SK-N-SH (cell line): ENCODE data around the gene SLC7A1. TPM values are rescaled to one million over a fixed set of nuclear protein-coding genes. Genes with fewer than 3 reads are reported as not detected.

Experiments used
- CTCF ChIA-PET: fragments of 300-600, 350-600 bp; formaldehyde crosslinking; extraction: SDS; loops from one replicate; lab custom pipeline; 2021; lab: Yijun Ruan, JAX
- POLR2A ChIA-PET: fragments of 350-600 bp; sonication (Branson Sonifier 250); formaldehyde crosslinking; extraction: SDS; loops from one replicate; lab custom pipeline; 2020; ENCODE audit warnings: antibody characterized with exemption, inconsistent platforms; lab: Yijun Ruan, JAX
- DNase-seq: peaks from one replicate; pipeline ENCODE4 v3.0.0; 2012
- H2AFZ ChIP-seq: fragments of 200-600 bp; sonication (generic); 2 replicates; pipeline ENCODE4 v1.8.1; 2016; ENCODE audit warnings: antibody characterized with exemption, mild to moderate bottlenecking, low read depth
- H3F3A ChIP-seq: fragments of 200-600 bp; sonication (generic); replicated peaks from 2 replicates; pipeline ENCODE3; 2016; ENCODE audit warnings: antibody characterized with exemption, mild to moderate bottlenecking; ENCODE audit not compliant: insufficient read depth
- H3K27ac ChIP-seq, 2 experiments: fragments of 200-500 bp in 1 of 2; fragments of 200-600 bp in 1 of 2; sonication (Bioruptor generic) in 1 of 2; sonication (generic), shearing (Covaris generic) in 1 of 2; 2 replicates each; pipeline versions ENCODE4 v1.5.1 to v1.6.1; 2014 to 2016; ENCODE audit warnings: low read depth in 2 of 2, inconsistent platforms in 1 of 2, low read length in 1 of 2, mild to moderate bottlenecking in 1 of 2, mixed read lengths in 1 of 2
- H3K27me3 ChIP-seq: fragments of 200-600 bp; sonication (generic), shearing (Covaris generic); 2 replicates; pipeline ENCODE4 v1.6.1; 2016; ENCODE audit warnings: mixed run types; ENCODE audit not compliant: insufficient read depth
- H3K36me3 ChIP-seq, 2 experiments: fragments of 200-500 bp in 1 of 2; fragments of 200-600 bp in 1 of 2; sonication (Bioruptor generic) in 1 of 2; sonication (generic) in 1 of 2; replicated peaks in 1 of 2; 2 replicates each; pipeline versions ENCODE3 to v1.5.1; 2014 to 2016; ENCODE audit warnings: low read length in 1 of 2, mild to moderate bottlenecking in 1 of 2; ENCODE audit not compliant: insufficient read depth in 2 of 2, control insufficient read depth in 1 of 2
- H3K4me1 ChIP-seq, 2 experiments: fragments of 200-500 bp in 1 of 2; fragments of 200-600 bp in 1 of 2; sonication (Bioruptor generic) in 1 of 2; sonication (generic), shearing (Covaris generic) in 1 of 2; 2 replicates each; pipeline versions ENCODE4 v1.5.1 to v1.6.1; 2014 to 2016; ENCODE audit warnings: low read depth in 1 of 2, low read length in 1 of 2, mixed run types in 1 of 2; ENCODE audit not compliant: insufficient read depth in 2 of 2, control insufficient read depth in 1 of 2
- H3K4me2 ChIP-seq: fragments of 200-600 bp; sonication (generic), shearing (Covaris generic); 2 replicates; pipeline ENCODE4 v1.6.1; 2017; ENCODE audit warnings: mixed run types
- H3K4me3 ChIP-seq, 2 experiments: fragments of 200-500 bp in 1 of 2; fragments of 200-600 bp in 1 of 2; sonication (Bioruptor generic) in 1 of 2; sonication (generic), shearing (Covaris generic) in 1 of 2; 2 replicates each; pipeline versions ENCODE4 v1.5.1 to v1.8.1; 2014 to 2016; ENCODE audit warnings: low read depth in 2 of 2, inconsistent platforms in 1 of 2, low read length in 1 of 2, mild to moderate bottlenecking in 1 of 2, mixed read lengths in 1 of 2, moderate library complexity in 1 of 2
- H3K79me2 ChIP-seq: fragments of 200-600 bp; sonication (generic); 2 replicates; pipeline ENCODE4 v1.8.1; 2017; ENCODE audit warnings: mild to moderate bottlenecking; ENCODE audit not compliant: insufficient read depth
- H3K9ac ChIP-seq: fragments of 200-600 bp; sonication (generic); 2 replicates; pipeline ENCODE4 v1.6.1; 2017; ENCODE audit warnings: mixed run types
- H3K9me2 ChIP-seq: fragments of 200-600 bp; sonication (generic); 2 replicates; pipeline ENCODE4 v1.6.1; 2017; ENCODE audit warnings: mixed run types
- H3K9me3 ChIP-seq: fragments of 200-600 bp; sonication (generic); 2 replicates; pipeline ENCODE4 v1.6.1; 2017; ENCODE audit warnings: mixed run types, mild to moderate bottlenecking, moderate library complexity
- H4K20me1 ChIP-seq: fragments of 200-600 bp; sonication (generic); 2 replicates; pipeline ENCODE4 v1.6.1; 2017; ENCODE audit warnings: mild to moderate bottlenecking, mixed run types; ENCODE audit not compliant: insufficient read depth
- CHD2 ChIP-seq: fragments of 150-350 bp; IDR thresholded peaks from 2 replicates; pipeline ENCODE4 v1.6.1; 2018; ENCODE audit warnings: low read length; ENCODE audit not compliant: partially characterized antibody
- ELF1 ChIP-seq: IDR thresholded peaks from 2 replicates; pipeline ENCODE4 v1.4.0; 2012
- FOXJ3 ChIP-seq: sonication (generic); formaldehyde crosslinking; IDR thresholded peaks from 2 replicates; pipeline ENCODE4 v1.5.1; 2020; ENCODE audit warnings: mild to moderate bottlenecking, missing genetic modification reagents
- JUND ChIP-seq: IDR thresholded peaks from 2 replicates; pipeline ENCODE4 v1.4.0; 2012
- MEF2A ChIP-seq: IDR thresholded peaks from 2 replicates; pipeline ENCODE4 v1.4.0; 2012; ENCODE audit warnings: low read depth, borderline replicate concordance
- MXI1 ChIP-seq: IDR thresholded peaks from 2 replicates; pipeline ENCODE4 v1.6.1; 2012; ENCODE audit warnings: mild to moderate bottlenecking, low read depth, low read length, improper control_type of control experiment
- RAD21 ChIP-seq: IDR thresholded peaks from 2 replicates; pipeline ENCODE4 v1.6.1; 2012; ENCODE audit warnings: mild to moderate bottlenecking, low read length
- RFX5 ChIP-seq: IDR thresholded peaks from 2 replicates; pipeline ENCODE4 v1.6.1; 2012; ENCODE audit warnings: mild to moderate bottlenecking, improper control_type of control experiment, low read length
- SMC3 ChIP-seq: IDR thresholded peaks from 2 replicates; pipeline ENCODE4 v1.6.1; 2012; ENCODE audit warnings: low read depth, low read length, improper control_type of control experiment
- TAF1 ChIP-seq: IDR thresholded peaks from 2 replicates; pipeline ENCODE4 v1.6.1; 2012; ENCODE audit warnings: low read depth, mild to moderate bottlenecking, low read length, moderate library complexity, borderline replicate concordance
- YY1 ChIP-seq: IDR thresholded peaks from 2 replicates; pipeline ENCODE4 v1.4.0; 2012; ENCODE audit warnings: low read depth, mild to moderate bottlenecking
- WGBS: methylation state at CpG from one replicate; pipeline ENCODE4 v1.1.6; 2017; ENCODE audit warnings: low lambda C conversion rate; 5-methylcytosine and 5-hydroxymethylcytosine counted together
- polyA plus RNA-seq, 3 experiments: library from polyadenylated mRNA; depleted of rRNA; stranded (reverse); fragments of >200 nt; gene quantifications; 2 replicates each; pipeline ENCODE4 v1.2.3, GENCODE V29; 2012
- TF ChIP-seq, protein P1 (sequence below): fragments of 150-350 bp; IDR thresholded peaks from 2 replicates; pipeline ENCODE4 v1.6.1; 2017; ENCODE audit warnings: antibody characterized with exemption, low read length, low read depth, borderline replicate concordance
- TF ChIP-seq, protein P2 (sequence below): fragments of 150-350 bp; IDR thresholded peaks from 2 replicates; pipeline ENCODE4 v1.6.1; 2016; ENCODE audit warnings: mild to moderate bottlenecking, low read depth, low read length

SLC7A1 gene
- polyA plus RNA-seq, 1 of the 3 experiments (the other 2 are of a cell fraction): 14.0 TPM

DNA sequence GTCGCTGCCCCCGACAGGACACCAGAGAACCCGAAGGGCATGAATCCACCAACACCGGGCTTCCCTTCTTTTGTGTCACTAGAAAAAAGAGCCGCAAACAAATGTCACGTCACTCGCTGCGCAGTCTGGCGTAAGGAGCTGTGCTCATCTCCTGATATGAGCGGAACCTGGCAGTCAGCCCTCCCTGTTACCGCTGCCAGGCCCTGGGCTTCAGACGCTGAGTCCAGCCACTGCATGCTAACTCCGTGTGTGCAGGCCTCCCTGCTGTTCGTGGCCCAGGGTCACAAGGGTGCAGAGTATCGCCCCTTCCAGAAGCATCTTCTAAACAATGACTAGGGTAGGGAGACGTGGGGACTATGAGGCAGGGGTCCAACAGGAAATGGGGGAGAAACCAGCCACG is 71.3 kb downstream of the SLC7A1 start:
- POLR2A ChIA-PET: no interaction called here
- H3K27ac ChIP-seq: no peak overlapping the region
- DNase-seq: no peak

DNA sequence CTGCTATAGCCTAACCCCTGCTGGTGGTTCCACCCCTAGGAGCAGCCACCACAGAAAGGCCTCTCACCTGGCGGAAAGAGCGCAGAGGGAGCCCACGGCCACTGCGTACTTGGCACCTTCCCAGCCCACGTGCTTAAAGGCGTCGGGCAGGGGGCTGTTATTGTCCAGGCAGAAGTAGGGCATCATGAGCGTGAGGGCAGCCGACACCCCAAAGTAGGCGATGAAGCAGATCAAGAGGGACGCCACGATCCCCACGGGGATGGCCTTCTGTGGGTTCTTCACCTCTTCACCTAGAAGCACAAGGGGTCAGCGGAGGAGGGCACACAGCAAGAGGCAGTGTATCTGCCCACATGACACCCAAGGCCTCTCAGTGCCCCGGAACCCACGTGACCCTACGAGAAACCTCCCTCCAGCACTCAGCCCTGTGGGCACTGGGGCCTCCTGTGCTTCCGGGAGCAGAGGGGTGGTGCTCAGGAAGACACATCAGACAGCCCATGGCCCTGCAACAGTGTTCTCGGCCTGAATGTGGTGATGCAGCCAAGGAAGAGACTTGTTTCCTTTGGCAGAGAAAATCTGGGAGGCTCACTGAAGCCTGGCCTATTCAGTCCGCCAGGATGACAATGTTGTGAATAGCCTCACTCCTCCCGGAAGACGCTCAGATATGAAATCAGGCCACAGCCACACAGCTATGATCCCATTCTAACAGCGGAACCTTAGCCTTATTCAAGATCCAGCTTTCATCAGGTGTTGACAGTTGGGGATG is 72.1 kb downstream of the SLC7A1 start:
- Histone ChIP-seq H3K9ac (no peak overlapping the region), H3K36me3 (peaks cover 51 to 54% of the 10 kb centered on the region in 2 experiments), H3K79me2 (peaks cover 33% of the 10 kb centered on the region), H3K9me3 (no peaks in the 10 kb centered on the region), H3K4me1 (peaks cover 0 to 20% of the 10 kb centered on the region in 2 experiments; a peak in 2 of 4 replicates), H3K27ac (0 out of 4 replicates have a peak overlapping the region, but pooled peaks of 1 of the 2 experiments have one; percentile 67), H3F3A (peaks cover 16% of the 10 kb centered on the region), H3K27me3 (no peaks in the 10 kb centered on the region), H2AFZ (no peak overlapping the region), H3K4me3 (no peak overlapping the region), H3K9me2 (no peaks in the 10 kb centered on the region), H4K20me1 (no peaks in the 10 kb centered on the region), H3K4me2 (no peak overlapping the region)
- ChIA-PET CTCF (interaction anchor here (0.6 to 1.6 kb wide), 3 partner anchors 9 to 15 kb away, joined by 3 to 6 read pairs (median 3); no protein-coding TSS in a partner anchor), POLR2A (no interaction called here)
- DNase-seq: no peak
- TF ChIP-seq SMC3 (no peak), FOXJ3 (no peak), CHD2 (no peak), TAF1 (no peak), RAD21 (no peak), ELF1 (no peak), RFX5 (no peak), JUND (no peak), YY1 (no peak), MXI1 (no peak), MEF2A (no peak)
- TF ChIP-seq, protein P1, sequence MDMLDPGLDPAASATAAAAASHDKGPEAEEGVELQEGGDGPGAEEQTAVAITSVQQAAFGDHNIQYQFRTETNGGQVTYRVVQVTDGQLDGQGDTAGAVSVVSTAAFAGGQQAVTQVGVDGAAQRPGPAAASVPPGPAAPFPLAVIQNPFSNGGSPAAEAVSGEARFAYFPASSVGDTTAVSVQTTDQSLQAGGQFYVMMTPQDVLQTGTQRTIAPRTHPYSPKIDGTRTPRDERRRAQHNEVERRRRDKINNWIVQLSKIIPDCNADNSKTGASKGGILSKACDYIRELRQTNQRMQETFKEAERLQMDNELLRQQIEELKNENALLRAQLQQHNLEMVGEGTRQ: no peak
- TF ChIP-seq, protein P2, sequence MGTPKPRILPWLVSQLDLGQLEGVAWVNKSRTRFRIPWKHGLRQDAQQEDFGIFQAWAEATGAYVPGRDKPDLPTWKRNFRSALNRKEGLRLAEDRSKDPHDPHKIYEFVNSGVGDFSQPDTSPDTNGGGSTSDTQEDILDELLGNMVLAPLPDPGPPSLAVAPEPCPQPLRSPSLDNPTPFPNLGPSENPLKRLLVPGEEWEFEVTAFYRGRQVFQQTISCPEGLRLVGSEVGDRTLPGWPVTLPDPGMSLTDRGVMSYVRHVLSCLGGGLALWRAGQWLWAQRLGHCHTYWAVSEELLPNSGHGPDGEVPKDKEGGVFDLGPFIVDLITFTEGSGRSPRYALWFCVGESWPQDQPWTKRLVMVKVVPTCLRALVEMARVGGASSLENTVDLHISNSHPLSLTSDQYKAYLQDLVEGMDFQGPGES: no peak
- TF ChIP-seq, all 33 proteins: peak for 0
- WGBS: 96% methylated on average over 15 of the region's 23 CpGs

More for the DNA sequence above, 71.3 kb downstream of the SLC7A1 start:
- H3K9ac ChIP-seq: no peak overlapping the region
- H3K4me2 ChIP-seq: no peak overlapping the region
- no peaks in the 10 kb centered on the region for H4K20me1 ChIP-seq
- no peaks in the 10 kb centered on the region for H3K27me3 ChIP-seq
- peaks cover 52 to 57% of the 10 kb centered on the region in 2 experiments for H3K36me3 ChIP-seq
- peaks cover 41% of the 10 kb centered on the region for H3K79me2 ChIP-seq
- CTCF ChIA-PET: interaction anchor here (0.6 kb wide), 1 partner anchor 14 kb away, joined by 3 read pairs; no protein-coding TSS in a partner anchor
- H3K9me3 ChIP-seq: no peaks in the 10 kb centered on the region
- peaks cover 0 to 20% of the 10 kb centered on the region in 2 experiments; a peak in 2 of 4 replicates for H3K4me1 ChIP-seq
- WGBS: 97% methylated on average over 17 of the region's 17 CpGs
- no peak overlapping the region for H3K4me3 ChIP-seq
- H2AFZ ChIP-seq: no peak overlapping the region
- H3F3A ChIP-seq: peaks cover 16% of the 10 kb centered on the region
- H3K9me2 ChIP-seq: no peaks in the 10 kb centered on the region
- no peak for TF ChIP-seq SMC3
- TF ChIP-seq, protein P2: no peak
